DND-41 (cell line): ENCODE results near the gene IL1RL2.

Source experiments
- ATAC-seq: fragments of 200-7000 bp; cut with Tn5 transposase; 3 replicates; pipeline ENCODE4 v1.9.1; 2021; ENCODE audit warnings: low read depth; ENCODE audit not compliant: insufficient read depth
- DNase-seq: peaks from one replicate; pipeline ENCODE4 v3.0.0-alpha.2; 2020
- H2AFZ ChIP-seq: 2 replicates; pipeline ENCODE4 v1.6.0; 2012; ENCODE audit warnings: low read depth, low read length
- H3K27ac ChIP-seq: 2 replicates; pipeline ENCODE4 v1.5.1; 2012; ENCODE audit warnings: low read length, inconsistent platforms
- H3K27me3 ChIP-seq: fragments of 200-600 bp; sonication (generic); 2 replicates; pipeline ENCODE4 v1.6.0; 2012; ENCODE audit warnings: low read length, mild to moderate bottlenecking, inconsistent platforms; ENCODE audit not compliant: insufficient read depth, poor library complexity
- H3K36me3 ChIP-seq: 2 replicates; pipeline ENCODE4 v1.5.1; 2012; ENCODE audit warnings: low read length, inconsistent platforms; ENCODE audit not compliant: insufficient read depth
- H3K4me1 ChIP-seq: 2 replicates; pipeline ENCODE4 v1.5.1; 2012; ENCODE audit warnings: mild to moderate bottlenecking, low read length; ENCODE audit not compliant: insufficient read depth
- H3K4me2 ChIP-seq: 2 replicates; pipeline ENCODE4 v1.6.0; 2012; ENCODE audit warnings: mild to moderate bottlenecking, moderate library complexity, low read length, inconsistent platforms; ENCODE audit not compliant: insufficient read depth
- H3K4me3 ChIP-seq, 2 experiments: fragments of 200-600 bp in 1 of 2; shearing (Covaris generic) in 1 of 2; 2 replicates each; pipeline ENCODE4 v1.5.1; 2012 to 2016; ENCODE audit warnings: inconsistent platforms in 2 of 2, low read length in 2 of 2, mild to moderate bottlenecking in 2 of 2, low read depth in 1 of 2, moderate library complexity in 1 of 2
- H3K79me2 ChIP-seq: 2 replicates; pipeline ENCODE4 v1.6.0; 2012; ENCODE audit warnings: low read length, inconsistent platforms; ENCODE audit not compliant: insufficient read depth
- H3K9ac ChIP-seq: 2 replicates; pipeline ENCODE4 v1.6.0; 2012; ENCODE audit warnings: low read depth, mild to moderate bottlenecking, inconsistent platforms, low read length, moderate library complexity
- H3K9me3 ChIP-seq: 2 replicates; pipeline ENCODE4 v1.5.1; 2012; ENCODE audit warnings: low read length, moderate library complexity, mild to moderate bottlenecking, inconsistent platforms; ENCODE audit not compliant: insufficient read depth, severe bottlenecking
- H4K20me1 ChIP-seq: 2 replicates; pipeline ENCODE4 v1.6.0; 2012; ENCODE audit warnings: low read length; ENCODE audit not compliant: insufficient read depth
- CTCF ChIP-seq: IDR thresholded peaks from 2 replicates; pipeline ENCODE4 v1.5.1; 2012; ENCODE audit warnings: borderline replicate concordance, low read length, moderate library complexity, mild to moderate bottlenecking; ENCODE audit not compliant: poor library complexity, severe bottlenecking; ENCODE audit errors: extremely low read depth
- EZH2 ChIP-seq: IDR thresholded peaks from 3 replicates; pipeline ENCODE4 v1.6.1; 2012; ENCODE audit warnings: borderline replicate concordance, low read depth, mild to moderate bottlenecking, moderate library complexity, low read length, inconsistent platforms; ENCODE audit not compliant: severe bottlenecking

IL1RL2 gene

GRCh38 chr2:102285368-102285767, 98.5 kb downstream of the IL1RL2 start:
- Histone ChIP-seq H3K9me3 (no peaks in the 10 kb centered on the region), H3K36me3 (no peaks in the 10 kb centered on the region), H3K9ac (no peak overlapping the region), H3K79me2 (no peaks in the 10 kb centered on the region), H2AFZ (no peak overlapping the region), H3K27me3 (peaks cover 4% of the 10 kb centered on the region), H3K4me1 (no peaks in the 10 kb centered on the region), H3K27ac (no peak overlapping the region), H3K4me3 (no peak overlapping the region), H4K20me1 (no peaks in the 10 kb centered on the region), H3K4me2 (no peak overlapping the region)
- ATAC-seq: no peak
- TF ChIP-seq CTCF: no peak
- TF ChIP-seq EZH2: no peak
- no peak for DNase-seq

GRCh38 chr2:102286041-102286440, 99.2 kb downstream of the IL1RL2 start:
- Histone ChIP-seq H3K27me3 (peaks cover 4% of the 10 kb centered on the region), H3K9me3 (no peaks in the 10 kb centered on the region), H3K4me2 (no peak overlapping the region), H4K20me1 (no peaks in the 10 kb centered on the region), H2AFZ (no peak overlapping the region), H3K27ac (no peak overlapping the region), H3K9ac (no peak overlapping the region), H3K4me3 (no peak overlapping the region), H3K79me2 (no peaks in the 10 kb centered on the region), H3K36me3 (no peaks in the 10 kb centered on the region), H3K4me1 (no peaks in the 10 kb centered on the region)
- TF ChIP-seq CTCF (no peak), EZH2 (no peak)
- ATAC-seq: no peak
- DNase-seq: no peak

- Histone ChIP-seq H3K4me2 (no peak overlapping the region), H2AFZ (no peak overlapping the region), H3K9ac (no peak overlapping the region), H3K27ac (no peak overlapping the region), H3K9me3 (no peaks in the 10 kb centered on the region), H3K4me1 (no peaks in the 10 kb centered on the region), H4K20me1 (no peaks in the 10 kb centered on the region), H3K79me2 (no peaks in the 10 kb centered on the region), H3K4me3 (no peak overlapping the region), H3K27me3 (peaks cover 7% of the 10 kb centered on the region), H3K36me3 (no peaks in the 10 kb centered on the region)
- TF ChIP-seq CTCF (no peak), EZH2 (no peak)
- DNase-seq: no peak
- ATAC-seq: no peak
Measured at GRCh38 chr2:102289129-102289528, 102.3 kb downstream of the IL1RL2 start.
